Heart right ventricle (tissue), 16 donors: ENCODE results near the gene PSMB1. TPM values are rescaled to one million over a fixed set of nuclear protein-coding genes. Genes with fewer than 3 reads are reported as not detected.

ENCODE experiments used
- ATAC-seq, 8 donors: fragments of 200-7000 bp; cut with Tn5 transposase; one replicate each; pipeline ENCODE4 v1.9.1; 2020; ENCODE audit warnings: mild to moderate bottlenecking in 8 of 8, moderate library complexity in 8 of 8, moderate number of reproducible peaks in 1 of 8
- DNase-seq, 2 donors: peaks; one replicate each; pipeline ENCODE4 v3.0.0-alpha.2; 2020
- H3K27ac ChIP-seq, 10 donors: fragments of 200-600 bp; sonication (generic) in 2 of 10; one replicate each; pipeline versions ENCODE4 v1.5.0 to v1.8.0; 2020 to 2022; ENCODE audit warnings: mild to moderate bottlenecking in 3 of 10
- H3K27me3 ChIP-seq, 7 donors: fragments of 200-600 bp; one replicate each; pipeline ENCODE4 v1.8.0; 2021 to 2022; ENCODE audit warnings: mild to moderate bottlenecking in 2 of 7
- H3K36me3 ChIP-seq, 9 donors: fragments of 200-600 bp; sonication (generic) in 1 of 9; one replicate each; pipeline versions ENCODE4 v1.5.0 to v1.8.0; 2020 to 2022; ENCODE audit warnings: mild to moderate bottlenecking in 2 of 9
- H3K4me1 ChIP-seq, 9 donors: fragments of 200-600 bp; sonication (generic) in 1 of 9; one replicate each; pipeline versions ENCODE4 v1.5.0 to v1.8.0; 2020 to 2022; ENCODE audit warnings: mild to moderate bottlenecking in 4 of 9
- H3K4me3 ChIP-seq, 10 donors: fragments of 200-600 bp; sonication (generic) in 2 of 10; one replicate each; pipeline versions ENCODE4 v1.5.0 to v1.8.0; 2020 to 2022; ENCODE audit warnings: mild to moderate bottlenecking in 7 of 10, moderate library complexity in 2 of 10
- H3K9me3 ChIP-seq, 11 donors: fragments of 200-600 bp in 10 of 11; sonication (generic) in 2 of 11; one replicate each; pipeline versions ENCODE4 v1.5.0 to v1.8.0; 2013 to 2022; ENCODE audit warnings: mild to moderate bottlenecking in 2 of 11, control low read depth in 1 of 11, moderate library complexity in 1 of 11
- WGBS, 2 donors: extraction: QIAGEN DNeasy Blood & Tissue Kit; methylation state at CpG; one replicate each; pipeline ENCODE4 v1.1.7; 2013; ENCODE audit warnings: inconsistent platforms in 1 of 2; 5-methylcytosine and 5-hydroxymethylcytosine counted together
- intact Hi-C, 10 donors: fragments of 100-400 bp; cut with DNase I; formaldehyde crosslinking; loops; one replicate each; pipeline versions ENCODE4 v1.11.1 to v1.14.2; 2022
- polyA plus RNA-seq, 2 donors: library from polyadenylated mRNA; stranded (reverse); fragments of 200-250 nt; gene quantifications; one replicate each; pipeline ENCODE4 v1.2.3, GENCODE V29; 2013
- total RNA-seq, 10 donors: library from RNA; stranded (reverse); fragmentation: NEBNext Ultra II Directional in 3 of 10; extraction: Animal tissue kit (Norgen Biotek cat#: 25700) in 3 of 10; gene quantifications; one replicate each; pipeline versions ENCODE4 v1.2.1 to v1.2.4, GENCODE V29; 2021 to 2023
- TF ChIP-seq, protein P1 (sequence below), 9 donors: fragments of 200-600 bp; sonication (generic) in 2 of 9; IDR thresholded peaks; one replicate each; pipeline versions ENCODE4 v1.5.0 to v1.8.0; 2021 to 2022; ENCODE audit warnings: antibody characterized with exemption in 9 of 9, mild to moderate bottlenecking in 5 of 9, moderate library complexity in 1 of 9
- donor health status: Arrhythmogenic right ventricular cardiomyopathy.
- donor health status: ischemic (EF 13 %, LVEDD 7.1; RV severe dilation, severe dysfunction).
- donor health status: healthy with polysubstance abuse.
- donor health status: DM: no; HTN: yes; CAD: no.
- donor health status: DM: no; HTN: no; CAD: no.
- donor health status: ischemic (EF 25% LVEDD 6.9; RV normal size, moderate dysfunction).
- donor health status: ischemic (EF 25% LVEDD 5.7; RV mildly dilated, moderate dysfunction).
- donor health status: healthy.
- donor health status: DM: yes; HTN: yes; CAD: no.
- donor health status: Ischemic cardiomyopathy.
- donor health status: ischemic (EF 35%, LVEDD 5.7; RV mildly dilated, moderate dysfunction).
- donor health status: nonischemic (EF 11% LVEDD 7.7; RV severe dilation, severe dysfunction).
- donor health status: DM: yes; HTN: yes; CAD: no.
- donor health status: PGD.
- donor health status: ischemic (EF 29% LVEDD 5.4; RV normal size, mild dysfunction).
- donor health status: nonischemic (EF 23%, LVEDD 6.1; RV moderate dilation, normal function).

The PSMB1 gene
- total and polyA plus RNA-seq, 12 donors = 117 to 309 (median 144) TPM

DNA sequence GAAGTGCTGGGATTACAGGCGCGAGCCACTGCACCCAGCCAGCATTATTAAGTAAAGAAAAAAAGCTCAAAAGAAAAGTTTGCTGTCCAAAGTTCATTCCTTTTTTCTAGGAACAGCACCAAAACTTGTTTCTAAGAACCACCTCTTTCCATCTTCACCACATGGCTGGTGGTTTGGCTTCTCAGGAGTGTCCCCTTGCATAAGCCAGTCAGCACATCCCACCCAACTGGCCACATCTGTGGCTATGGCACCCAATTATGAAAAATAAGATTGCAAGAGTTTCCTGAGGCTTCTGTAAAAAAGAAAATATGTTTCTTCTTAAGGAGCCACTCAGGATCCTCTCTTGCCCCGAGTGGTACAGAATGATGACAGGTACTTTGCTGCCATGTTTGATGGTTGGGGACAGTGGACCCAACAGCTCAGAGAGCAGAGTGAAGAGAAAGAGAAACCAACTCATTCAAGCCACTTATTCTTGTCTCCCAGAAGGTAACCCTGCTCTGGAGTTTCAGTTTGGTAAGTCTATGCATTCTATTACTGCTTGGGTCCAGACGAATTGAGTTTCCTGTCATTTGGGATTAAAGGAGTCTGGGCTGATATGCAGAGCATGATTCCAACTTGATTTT, 65.3 kb downstream of the PSMB1 start:
- Histone ChIP-seq H3K36me3 (no peaks in the 10 kb centered on the region), H3K27ac (no peak overlapping the region), H3K4me1 (no peaks in the 10 kb centered on the region), H3K27me3 (peaks cover 0 to 2% (median 0%) of the 10 kb centered on the region in 7 donors), H3K9me3 (peaks cover 0 to 9% (median 2%) of the 10 kb centered on the region in 11 donors), H3K4me3 (no peak overlapping the region)
- 75 to 85% methylated on average over 4 of the region's 4 CpGs for WGBS, 2 donors
- intact Hi-C loops = no loop called here
- TF ChIP-seq, protein P1, sequence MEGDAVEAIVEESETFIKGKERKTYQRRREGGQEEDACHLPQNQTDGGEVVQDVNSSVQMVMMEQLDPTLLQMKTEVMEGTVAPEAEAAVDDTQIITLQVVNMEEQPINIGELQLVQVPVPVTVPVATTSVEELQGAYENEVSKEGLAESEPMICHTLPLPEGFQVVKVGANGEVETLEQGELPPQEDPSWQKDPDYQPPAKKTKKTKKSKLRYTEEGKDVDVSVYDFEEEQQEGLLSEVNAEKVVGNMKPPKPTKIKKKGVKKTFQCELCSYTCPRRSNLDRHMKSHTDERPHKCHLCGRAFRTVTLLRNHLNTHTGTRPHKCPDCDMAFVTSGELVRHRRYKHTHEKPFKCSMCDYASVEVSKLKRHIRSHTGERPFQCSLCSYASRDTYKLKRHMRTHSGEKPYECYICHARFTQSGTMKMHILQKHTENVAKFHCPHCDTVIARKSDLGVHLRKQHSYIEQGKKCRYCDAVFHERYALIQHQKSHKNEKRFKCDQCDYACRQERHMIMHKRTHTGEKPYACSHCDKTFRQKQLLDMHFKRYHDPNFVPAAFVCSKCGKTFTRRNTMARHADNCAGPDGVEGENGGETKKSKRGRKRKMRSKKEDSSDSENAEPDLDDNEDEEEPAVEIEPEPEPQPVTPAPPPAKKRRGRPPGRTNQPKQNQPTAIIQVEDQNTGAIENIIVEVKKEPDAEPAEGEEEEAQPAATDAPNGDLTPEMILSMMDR (IDR thresholded peaks at IDR 0.05) = no peak
- DNase-seq = no peak
- no peak for ATAC-seq

DNA sequence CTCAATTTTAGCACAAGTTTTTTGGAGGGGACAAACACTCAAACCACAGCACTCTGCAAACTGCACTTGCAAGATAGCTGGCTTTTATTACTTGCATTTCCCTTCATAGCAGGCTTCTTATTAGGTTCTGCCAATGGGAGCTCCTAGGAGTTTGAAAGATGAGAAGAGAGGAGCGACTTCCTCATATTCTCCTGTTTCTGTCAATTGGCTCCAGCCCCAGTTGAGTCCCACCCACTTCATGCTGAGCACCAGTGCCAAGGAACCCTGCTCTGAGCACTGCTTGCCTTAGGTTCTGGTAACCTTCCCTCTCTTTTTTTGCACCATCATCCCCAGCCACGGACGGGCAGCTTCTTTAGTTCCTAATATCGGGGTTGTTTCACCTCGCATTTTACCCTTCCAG, 67.9 kb downstream of the PSMB1 start:
- peaks cover 0 to 9% (median 4%) of the 10 kb centered on the region in 11 donors for H3K9me3 ChIP-seq
- no peak overlapping the region for H3K4me3 ChIP-seq
- DNase-seq = no peak
- no peak overlapping the region for H3K27ac ChIP-seq
- no peak for ATAC-seq
- no peaks in the 10 kb centered on the region for H3K27me3 ChIP-seq
- WGBS, 2 donors = 81 to 86% methylated on average over 5 of the region's 5 CpGs
- TF ChIP-seq, protein P1 (IDR thresholded peaks at IDR 0.05) = no peak
- intact Hi-C loops = no loop called here
- no peaks in the 10 kb centered on the region for H3K36me3 ChIP-seq
- H3K4me1 ChIP-seq = peaks cover 0 to 5% (median 3%) of the 10 kb centered on the region in 9 donors

Other genes starting within 250 kb of the PSMB1 start
- gene FAM120B, start 246.5 kb downstream of the PSMB1 start, total RNA-seq = 10 to 100 TPM; 16.0 to 31.0 (median 25.4) TPM
- 1 to 10 TPM; 7.7 to 9.9 TPM for gene FAM120B, start 246.5 kb downstream of the PSMB1 start, polyA plus RNA-seq
- 10 to 100 TPM in 1 of 10 donors, 1 to 10 TPM in 9; 6.4 to 10.3 (median 7.6) TPM for gene TBP, start 1.1 kb upstream of the PSMB1 start, total RNA-seq
- gene TBP, start 1.1 kb upstream of the PSMB1 start, polyA plus RNA-seq = 1 to 10 TPM; 6.3 to 9.1 TPM
- gene PDCD2, start 31.3 kb upstream of the PSMB1 start, total RNA-seq = 10 to 100 TPM; 23.6 to 39.4 (median 34.0) TPM
- 10 to 100 TPM; 20.0 to 45.5 TPM for gene PDCD2, start 31.3 kb upstream of the PSMB1 start, polyA plus RNA-seq